Endothelial cell of umbilical vein (primary cell): Measurements from ENCODE around the gene BCAR3. TPM values are rescaled to one million over a fixed set of nuclear protein-coding genes. Genes with fewer than 3 reads are reported as not detected.

Experiments used
- BruUV-seq: library from RNA; stranded (reverse); fragments of 400-500 nt; replicated peaks from 2 replicates; lab custom pipeline; 2021; lab: Mats Ljungman, UMichigan
- CTCF ChIA-PET: fragments of 300-600, 350-600 bp; sonication (Branson Sonifier 250); formaldehyde crosslinking; loops from one replicate; lab custom pipeline; 2021; ENCODE audit warnings: antibody characterized with exemption, inconsistent platforms; lab: Charles Lee
- POLR2A ChIA-PET: fragments of 300-600, 350-600 bp; sonication (Branson Sonifier 250); formaldehyde crosslinking; loops from one replicate; lab custom pipeline; 2021; ENCODE audit warnings: antibody characterized with exemption, inconsistent platforms; lab: Charles Lee
- DNase-seq: peaks from one replicate; pipeline ENCODE4 v3.0.0-alpha.2; 2011; ENCODE audit warnings: low read depth, low spot score
- FAIRE-seq: peaks from 2 replicates; lab custom pipeline; 2011; peaks lifted over from hg19 to GRCh38; lab: Jason Lieb, UNC
- H2AFZ ChIP-seq: 2 replicates; pipeline ENCODE4 v1.6.0; 2012; ENCODE audit warnings: low read depth, low read length, control low read depth, inconsistent platforms
- H3K27ac ChIP-seq: 2 replicates; pipeline ENCODE4 v1.5.1; 2011; ENCODE audit warnings: low read depth, mild to moderate bottlenecking, control low read depth, low read length, moderate library complexity; ENCODE audit not compliant: insufficient read depth
- H3K27me3 ChIP-seq, 2 experiments: 2 replicates each; pipeline versions ENCODE4 v1.6.0 to v1.6.1; 2011; ENCODE audit warnings: low read length in 2 of 2, mixed read lengths in 1 of 2; ENCODE audit not compliant: control insufficient read depth in 2 of 2, insufficient read depth in 2 of 2
- H3K36me3 ChIP-seq, 2 experiments: 2 replicates in 1 of 2; 3 replicates in 1 of 2; pipeline ENCODE4 v1.5.1; 2011; ENCODE audit warnings: low read length in 2 of 2, mild to moderate bottlenecking in 1 of 2, moderate library complexity in 1 of 2; ENCODE audit not compliant: control insufficient read depth in 2 of 2, insufficient read depth in 2 of 2; ENCODE audit errors: extremely low read depth in 1 of 2
- H3K4me1 ChIP-seq: 3 replicates; pipeline ENCODE4 v1.5.1; 2011; ENCODE audit warnings: mild to moderate bottlenecking, low read length; ENCODE audit not compliant: control insufficient read depth, insufficient read depth; ENCODE audit errors: extremely low read depth
- H3K4me2 ChIP-seq: 2 replicates; pipeline ENCODE4 v1.6.1; 2011; ENCODE audit warnings: low read length, control low read depth, mixed read lengths; ENCODE audit not compliant: insufficient read depth
- H3K4me3 ChIP-seq, 3 experiments: fragments of 200-600 bp in 1 of 3; sonication (generic), shearing (Covaris generic) in 1 of 3; replicated peaks in 1 of 3; 2 replicates each; pipeline ENCODE4 v1.5.1; 2011 to 2016; ENCODE audit warnings: control low read depth in 3 of 3, low read length in 3 of 3, mild to moderate bottlenecking in 2 of 3, inconsistent platforms in 1 of 3, low read depth in 1 of 3, moderate library complexity in 1 of 3; ENCODE audit not compliant: insufficient read depth in 1 of 3
- H3K79me2 ChIP-seq: 2 replicates; pipeline ENCODE4 v1.6.0; 2012; ENCODE audit warnings: low read length, inconsistent platforms; ENCODE audit not compliant: control insufficient read depth, insufficient read depth
- H3K9ac ChIP-seq: replicated peaks from 2 replicates; pipeline ENCODE3; 2011; ENCODE audit warnings: low read length, control low read depth; ENCODE audit not compliant: insufficient read depth; ENCODE audit errors: extremely low read depth
- H3K9me1 ChIP-seq: replicated peaks from 3 replicates; pipeline ENCODE4 v1.6.0; 2011; ENCODE audit warnings: mild to moderate bottlenecking, low read length; ENCODE audit not compliant: control insufficient read depth, insufficient read depth; ENCODE audit errors: extremely low read depth
- H3K9me3 ChIP-seq: replicated peaks from 2 replicates; pipeline ENCODE4 v1.5.1; 2012; ENCODE audit warnings: low read length, inconsistent platforms; ENCODE audit not compliant: control insufficient read depth, insufficient read depth
- H4K20me1 ChIP-seq: replicated peaks from 2 replicates; pipeline ENCODE3; 2011; ENCODE audit warnings: mild to moderate bottlenecking, low read length; ENCODE audit not compliant: control insufficient read depth, insufficient read depth; ENCODE audit errors: extremely low read depth
- CTCF ChIP-seq, 2 donors: IDR thresholded peaks; 1 replicate in 1 of 2; 2 replicates in 1 of 2; pipeline ENCODE4 v1.5.1; 2011; ENCODE audit warnings: low read length in 2 of 2, mild to moderate bottlenecking in 2 of 2, moderate library complexity in 2 of 2, control low read depth in 1 of 2, inconsistent platforms in 1 of 2, low read depth in 1 of 2; ENCODE audit not compliant: insufficient read depth in 1 of 2; ENCODE audit errors: extremely low read depth in 1 of 2
- EZH2 ChIP-seq: IDR thresholded peaks from 2 replicates; pipeline ENCODE4 v1.6.1; 2012; ENCODE audit warnings: borderline replicate concordance, low read depth, mild to moderate bottlenecking, moderate library complexity, low read length, inconsistent platforms; ENCODE audit not compliant: severe bottlenecking
- POLR2A ChIP-seq: IDR thresholded peaks from 2 replicates; pipeline ENCODE4 v1.6.1; 2012; ENCODE audit warnings: low read depth, mild to moderate bottlenecking, control low read depth, low read length
- dilution Hi-C: fragments of 300-500 bp; cut with MboI; formaldehyde crosslinking; loops from one replicate; pipeline ENCODE4 v1.15.0; 2019; ENCODE audit warnings: low sequenced_read_pairs; ENCODE audit not compliant: extremely low pct_ligation_motif_present
- intact Hi-C: fragments of 100-400 bp; cut with micrococcal nuclease; formaldehyde crosslinking; loops from one replicate; pipeline ENCODE4 v1.10.0; 2022
- polyA plus RNA-seq, 4 experiments: library from polyadenylated mRNA; depleted of rRNA in 3 of 4; stranded (reverse) in 3 of 4; unstranded in 1 of 4; fragments of >200 nt; gene quantifications; 2 replicates each; pipeline versions ENCODE4 v1.2.1 to v1.2.3, GENCODE V29; 2011 to 2012; ENCODE audit warnings: missing spikeins in 1 of 4
- total RNA-seq: library from RNA; stranded (reverse); gene quantifications from 2 replicates; pipeline ENCODE4 v1.2.3, GENCODE V29; 2021

Gene BCAR3
- total and polyA plus RNA-seq, 2 donors (not counting 3 experiments of a cell fraction or from before 2014, with no cell fraction given): 17.5 to 32.9 TPM

- peaks cover 13% of the 10 kb centered on the region for H3K4me1 ChIP-seq
- dilution Hi-C loops (no loop called here), intact Hi-C loops (loop anchor here (1.0 kb wide), 1 partner anchor 13 kb away; no protein-coding TSS in a partner anchor)
- H3K9me3 ChIP-seq: no peaks in the 10 kb centered on the region
- H3K4me2 ChIP-seq: peak overlapping the region; percentile 6
- H3K4me3 ChIP-seq: no peak overlapping the region
- H3K27ac ChIP-seq: peak overlapping the region; percentile 60
- H3K36me3 ChIP-seq: peaks cover 0 to 10% of the 10 kb centered on the region in 2 experiments
- TF ChIP-seq EZH2: no peak
- peak in 1 of 2 donors; percentile 6 for TF ChIP-seq CTCF (IDR thresholded peaks at IDR 0.05; ENCODE audit: extremely low read depth in 1 of 2, insufficient read depth in 1 of 2, low read depth in 1 of 2, low read length in 2 of 2)
- no peak for TF ChIP-seq POLR2A
- ChIA-PET POLR2A (interaction anchor here (0.6 kb wide), 1 partner anchor 21 kb away, joined by 3 read pairs; no protein-coding TSS in a partner anchor), CTCF (interaction anchor here (0.9 to 9.6 kb wide), 12 partner anchors 9 to 205 kb away, joined by 3 to 325 read pairs (median 5); partner anchors contain the start of gene BCAR3)
- DNase-seq: peak; percentile 73
- peak overlapping the region; percentile 45 for H3K9ac ChIP-seq
- FAIRE-seq: peak; percentile 85
- peaks cover 71% of the 10 kb centered on the region for H3K79me2 ChIP-seq
- BruUV-seq: no TSS peak
- no peaks in the 10 kb centered on the region for H3K27me3 ChIP-seq
- no peaks in the 10 kb centered on the region for H4K20me1 ChIP-seq
- H3K9me1 ChIP-seq: no peaks in the 10 kb centered on the region
- H2AFZ ChIP-seq: no peak overlapping the region
Measured at GRCh38 chr1:93635614-93636543, 45.8 kb downstream of the BCAR3 start.
